Measurements from ENCODE around the gene COBL.

Gene COBL

DNA sequence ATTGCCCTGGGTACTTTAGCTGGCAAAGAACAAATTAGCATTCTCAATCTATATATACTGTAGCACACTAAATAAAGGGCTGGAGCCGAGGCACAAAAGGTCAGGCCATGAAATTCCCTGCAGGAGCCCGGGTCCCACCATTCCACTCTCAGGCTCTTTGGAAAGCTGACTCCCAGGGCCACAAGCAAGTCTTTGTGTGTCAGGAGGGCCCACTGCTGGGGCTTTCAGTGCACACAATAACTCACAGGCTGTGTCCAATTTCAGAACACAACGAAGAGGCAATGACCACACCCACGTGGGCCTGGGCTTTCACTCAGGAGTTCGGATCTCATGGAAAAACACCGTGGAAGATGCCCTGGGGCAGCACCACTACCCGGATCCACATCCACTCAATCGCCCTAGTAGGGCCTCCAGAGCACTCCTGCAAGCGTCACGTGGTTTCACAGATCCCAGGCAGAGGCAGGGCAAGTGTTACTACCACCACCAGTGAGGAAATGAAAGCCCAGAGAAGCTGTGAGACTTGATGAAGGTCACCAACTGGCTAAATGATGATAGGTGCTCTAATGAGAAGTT lies 60.3 kb downstream of the COBL start:
- DNase-seq, result peak in 44 of 58 donors; percentile 23 to 88 (median 66)

GRCh38 chr7:51255536-51256208 lies 60.9 kb downstream of the COBL start:
- peak in 4 of 58 donors; percentile 31 to 58 (median 51) for DNase-seq

DNA sequence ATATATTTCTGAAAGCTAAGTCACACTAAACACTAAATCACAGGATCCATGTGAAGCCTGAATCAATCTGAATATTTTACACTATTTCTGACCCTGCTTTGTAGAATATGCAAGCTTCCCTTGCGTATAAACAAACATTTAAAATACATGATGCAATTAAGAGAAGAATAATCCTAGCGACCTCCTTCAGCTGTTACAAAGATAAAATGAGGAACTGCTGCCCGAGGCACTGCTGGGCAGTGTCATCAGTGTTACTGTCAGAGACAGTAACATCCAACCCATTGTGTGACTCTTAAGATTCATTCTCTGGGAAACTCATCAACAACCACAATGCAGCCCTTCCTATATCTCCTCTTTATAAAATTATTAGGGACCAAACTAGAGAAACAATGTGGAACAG lies 61.6 kb downstream of the COBL start:
- DNase-seq, result no peak

DNA sequence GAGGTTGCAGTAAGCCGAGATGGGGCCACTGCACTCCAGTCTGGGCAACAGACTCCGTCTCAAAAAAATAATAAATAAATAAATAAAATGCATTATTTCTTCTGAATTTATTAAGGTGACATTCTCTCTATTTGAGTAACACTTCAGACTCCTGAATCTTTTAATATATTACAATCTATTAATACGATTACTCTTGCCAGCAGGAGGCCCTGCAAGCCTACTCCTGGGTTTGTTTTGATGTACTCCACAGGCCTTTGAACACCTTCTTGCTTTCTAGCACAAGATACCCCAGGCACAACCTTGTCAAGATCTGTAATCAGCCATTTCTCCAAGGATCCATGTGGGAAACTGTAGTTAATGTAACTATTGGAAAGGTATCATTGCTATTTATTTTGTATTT lies 63.5 kb downstream of the COBL start:
- no peak for DNase-seq

- DNase-seq, result no peak
Measured at GRCh38 chr7:51251290-51251689, 65.3 kb downstream of the COBL start.

- DNase-seq, result no peak
Measured at GRCh38 chr7:51250512-51250911, 66.1 kb downstream of the COBL start.

DNA sequence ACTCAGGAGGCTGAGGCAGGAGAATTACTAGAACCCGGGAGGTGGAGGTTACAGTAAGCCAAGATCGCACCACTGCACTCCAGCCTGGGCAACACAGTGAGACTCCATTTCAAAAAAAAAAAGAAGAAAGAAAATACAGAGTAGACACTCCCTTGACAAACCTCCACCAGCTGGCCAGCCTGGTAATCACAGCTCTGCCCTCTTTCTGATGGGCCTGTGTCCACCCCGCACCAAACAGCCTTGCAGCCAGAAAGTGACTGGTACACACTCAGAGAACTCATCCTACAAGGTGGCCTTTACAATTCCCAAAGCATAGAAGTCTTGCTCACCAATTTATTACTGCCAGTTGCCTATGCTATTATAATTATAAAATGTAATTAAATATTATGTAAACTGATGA lies 66.6 kb downstream of the COBL start:
- DNase-seq, result no peak

- DNase-seq, result peak in 1 of 58 donors; percentile 10
Measured at GRCh38 chr7:51249187-51249945, 67.2 kb downstream of the COBL start.

GRCh38 chr7:51246258-51247245 lies 70.1 kb downstream of the COBL start:
- peak in 52 of 58 donors; percentile 27 to 84 (median 66) for DNase-seq

- DNase-seq, result no peak
Measured at GRCh38 chr7:51244885-51245284, 71.7 kb downstream of the COBL start.

DNA sequence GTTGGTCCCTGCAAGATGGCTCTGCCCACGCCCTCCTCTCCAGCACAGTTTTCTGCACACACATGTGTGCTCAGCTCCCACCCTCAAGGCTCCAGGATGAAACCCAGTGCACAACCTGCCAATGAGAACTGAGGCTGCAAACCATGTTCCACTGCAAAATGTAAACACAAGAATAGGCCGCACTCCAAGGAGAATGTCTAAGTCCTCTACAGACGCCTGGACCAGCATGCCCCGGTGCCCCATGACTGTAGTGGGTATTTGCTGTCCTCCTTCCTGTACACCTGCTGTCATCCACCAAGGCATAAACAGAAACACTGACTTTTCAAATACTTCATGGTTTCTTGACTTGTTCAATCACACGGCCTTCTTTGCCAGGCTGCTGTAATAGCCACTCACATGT lies 72.6 kb downstream of the COBL start:
- DNase-seq, result peak in 1 of 58 donors; percentile 33

DNA sequence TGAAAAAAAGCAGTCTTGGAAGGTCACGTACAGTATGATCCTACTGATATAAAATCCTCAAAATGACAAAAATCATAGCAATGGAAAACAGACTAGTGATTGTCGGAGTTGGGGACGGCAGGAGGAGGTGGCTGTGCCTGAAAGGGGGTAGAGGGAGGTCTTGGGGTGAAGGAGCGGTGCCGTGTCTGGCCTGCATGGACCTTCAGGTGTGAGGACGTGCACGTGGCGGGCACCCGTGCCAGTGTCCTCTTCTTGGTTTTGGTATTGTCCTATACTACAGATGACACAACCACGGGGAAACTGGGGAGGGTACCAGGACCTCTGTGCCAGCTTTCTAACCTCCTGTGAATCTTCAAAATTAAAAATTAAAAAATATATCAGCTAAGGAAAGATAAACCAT lies 73.0 kb downstream of the COBL start:
- DNase-seq, result no peak

DNA sequence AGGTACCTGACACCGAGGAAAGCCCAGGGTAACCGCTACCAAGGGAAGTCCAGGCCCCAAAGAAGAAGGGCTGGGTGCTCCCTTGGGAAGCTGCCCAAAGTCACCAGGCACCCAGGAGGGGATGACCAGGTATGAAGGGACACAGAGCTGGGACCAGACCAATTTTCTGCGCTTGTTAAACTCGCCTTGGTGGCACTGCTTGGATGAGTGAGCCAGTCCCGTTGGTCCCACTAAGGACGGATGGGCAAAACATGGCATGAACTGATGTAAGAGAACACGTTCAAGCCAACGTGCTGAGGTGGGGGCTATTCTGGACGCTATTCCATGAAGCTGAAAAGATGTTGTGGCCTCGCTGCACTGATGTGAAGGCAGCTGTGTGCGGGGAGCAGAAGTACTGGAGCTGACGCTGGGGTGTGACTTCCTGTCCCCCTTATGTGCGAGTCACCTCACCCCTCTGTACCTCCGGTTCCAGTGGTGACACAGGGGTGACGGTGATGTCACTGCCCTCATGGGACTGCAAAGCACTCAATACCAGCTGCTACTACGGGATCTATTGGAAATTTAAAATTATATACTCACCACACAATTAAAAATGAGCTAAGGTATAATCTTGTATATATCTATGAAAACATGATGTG lies 73.6 kb downstream of the COBL start:
- DNase-seq, result no peak

DNA sequence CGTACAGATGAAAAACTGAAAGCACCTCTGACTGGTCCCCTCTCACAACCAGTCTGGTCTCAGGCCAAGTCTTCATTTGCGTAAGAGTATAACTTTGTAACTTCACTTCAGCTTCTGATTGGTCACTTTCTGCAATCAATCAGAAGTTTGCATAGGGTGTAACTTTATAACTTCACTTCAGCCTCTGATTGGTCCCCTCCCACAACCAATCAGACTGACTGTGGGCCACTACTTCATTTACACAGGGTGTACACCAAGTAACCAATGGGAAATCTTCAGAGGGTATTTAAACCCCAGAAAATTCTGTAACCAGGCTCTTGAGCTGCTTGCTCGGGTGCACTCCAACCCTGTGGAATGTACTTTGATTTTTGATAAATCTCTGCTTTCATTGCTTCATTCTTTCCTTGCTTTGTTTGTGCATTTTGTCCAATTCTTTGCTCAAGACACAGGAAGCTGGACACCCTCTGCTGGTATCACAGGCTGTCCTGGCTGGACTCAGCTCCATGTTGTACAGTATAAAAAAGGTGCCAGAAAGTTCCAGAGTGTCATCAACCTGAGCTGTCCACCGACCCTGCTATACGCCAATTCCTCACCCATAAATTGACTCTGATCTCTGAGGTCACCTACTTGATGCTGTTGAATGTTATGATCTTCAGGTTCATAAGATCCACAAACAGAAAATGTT lies 74.5 kb downstream of the COBL start:
- no peak for DNase-seq

GRCh38 chr7:51240868-51241267 lies 75.7 kb downstream of the COBL start:
- DNase-seq, result no peak

DNA sequence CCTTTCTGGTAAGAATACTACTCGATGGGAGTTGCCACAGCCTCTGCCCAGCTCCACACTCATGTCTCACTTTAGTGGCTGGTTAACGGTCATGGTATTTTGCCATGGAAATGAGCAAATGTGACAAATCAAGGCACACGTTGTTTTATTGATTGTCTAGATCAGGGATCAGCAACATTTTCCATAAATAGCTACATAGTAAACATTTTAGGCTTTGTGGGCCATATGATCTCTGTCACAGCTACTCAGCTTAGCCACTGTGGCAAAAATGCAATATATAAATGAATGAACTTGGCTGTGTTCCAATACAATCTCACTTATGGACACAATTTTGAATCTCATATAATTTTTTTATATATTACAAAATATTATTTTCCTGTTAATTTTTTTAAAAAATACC lies 76.9 kb downstream of the COBL start:
- no peak for DNase-seq

DNA sequence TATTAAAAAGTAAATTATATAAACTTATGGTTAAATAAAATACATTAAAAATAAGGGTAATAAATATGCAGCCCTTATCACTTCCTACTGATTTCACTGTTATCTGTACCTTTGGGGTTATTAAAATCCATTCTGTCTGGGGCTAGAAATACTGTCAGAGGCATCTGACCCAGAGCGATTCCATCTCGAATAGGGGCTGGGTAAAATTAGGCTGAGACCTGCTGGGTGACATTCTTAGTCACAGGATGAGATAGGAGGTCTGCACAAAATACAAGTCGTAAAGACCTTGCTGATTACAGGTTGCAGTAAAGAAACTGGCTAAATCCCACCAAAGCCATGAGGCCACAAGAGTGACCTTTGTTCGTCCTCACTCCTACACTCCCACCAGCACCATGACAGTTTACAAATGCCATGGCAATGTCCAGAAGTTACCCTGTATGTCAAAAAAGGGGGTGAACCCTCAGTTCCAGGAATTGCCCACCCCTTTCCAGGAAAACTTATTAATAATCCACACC lies 77.6 kb downstream of the COBL start:
- no peak for DNase-seq

GRCh38 chr7:51237446-51238133 lies 79.0 kb downstream of the COBL start:
- no peak for DNase-seq

GRCh38 chr7:51236470-51237132 lies 80.0 kb downstream of the COBL start:
- DNase-seq, result no peak
